Measurements from ENCODE around the gene GPRIN3.

Gene GPRIN3

GRCh38 chr4:89306486-89307177 is 968 bp downstream of the GPRIN3 start:
- no peak for DNase-seq (ENCODE audit: low read depth)
- no peak overlapping the region for H3K4me3 ChIP-seq (ENCODE audit: low read depth, low read length)
- TF ChIP-seq CTCF (IDR thresholded peaks at IDR 0.05; ENCODE audit: low read depth, low read length, missing control alignments), result no peak

- DNase-seq (ENCODE audit: low read depth), result no peak
- TF ChIP-seq CTCF (IDR thresholded peaks at IDR 0.05; ENCODE audit: low read depth, low read length, missing control alignments), result no peak
- no peak overlapping the region for H3K4me3 ChIP-seq (ENCODE audit: low read depth, low read length)
Observed at GRCh38 chr4:89305712-89306437, 1.7 kb downstream of the GPRIN3 start.

GRCh38 chr4:89305028-89305427 is 2.6 kb downstream of the GPRIN3 start:
- TF ChIP-seq CTCF (IDR thresholded peaks at IDR 0.05; ENCODE audit: low read depth, low read length, missing control alignments), result no peak
- no peak overlapping the region for H3K4me3 ChIP-seq (ENCODE audit: low read depth, low read length)
- no peak for DNase-seq (ENCODE audit: low read depth)

- no peak for DNase-seq (ENCODE audit: low read depth)
- no peak overlapping the region for H3K4me3 ChIP-seq (ENCODE audit: low read depth, low read length)
- no peak for TF ChIP-seq CTCF (IDR thresholded peaks at IDR 0.05; ENCODE audit: low read depth, low read length, missing control alignments)
Observed at GRCh38 chr4:89303814-89304388, 3.7 kb downstream of the GPRIN3 start.

GRCh38 chr4:89303177-89303576 is 4.4 kb downstream of the GPRIN3 start:
- no peak overlapping the region for H3K4me3 ChIP-seq (ENCODE audit: low read depth, low read length)
- no peak for TF ChIP-seq CTCF (IDR thresholded peaks at IDR 0.05; ENCODE audit: low read depth, low read length, missing control alignments)
- no peak for DNase-seq (ENCODE audit: low read depth)

GRCh38 chr4:89301902-89302301 is 5.7 kb downstream of the GPRIN3 start:
- no peak overlapping the region for H3K4me3 ChIP-seq (ENCODE audit: low read depth, low read length)
- no peak for TF ChIP-seq CTCF (IDR thresholded peaks at IDR 0.05; ENCODE audit: low read depth, low read length, missing control alignments)
- no peak for DNase-seq (ENCODE audit: low read depth)
